SK-N-SH treated with all-trans-retinoic acid at 6 μM for 48 hours (cell line): Measurements from ENCODE around the gene TCEA2.

ENCODE experiments used
- SNAI2 ChIP-seq: fragments of 250-450 bp; sonication (Bioruptor Pico); IDR thresholded peaks from 2 replicates; pipeline ENCODE4 v1.5.0; 2020; ENCODE audit warnings: mild to moderate bottlenecking, moderate library complexity
- TF ChIP-seq, protein P1 (sequence below): fragments of 250-450 bp; sonication (Bioruptor Pico); IDR thresholded peaks from 2 replicates; pipeline ENCODE4 v1.5.1; 2021; ENCODE audit warnings: mild to moderate bottlenecking, moderate library complexity

DNA sequence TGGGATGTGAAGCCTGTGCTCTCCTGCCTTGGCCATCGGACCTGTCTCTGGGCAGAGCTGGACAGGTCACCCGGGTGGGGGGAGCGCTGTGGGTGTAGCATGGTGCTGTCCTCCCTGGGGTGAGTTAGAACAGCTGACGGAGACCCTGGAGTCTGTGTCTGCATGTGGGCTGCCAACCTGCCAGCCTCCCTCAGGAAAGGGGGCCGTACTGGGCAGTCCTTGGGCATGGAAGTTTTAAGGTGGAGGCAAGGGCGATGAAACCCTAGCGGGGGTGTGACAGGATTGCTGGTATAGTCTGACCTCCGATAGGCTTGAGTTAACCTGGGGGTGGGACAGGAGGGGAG, 16.0 kb upstream of the TCEA2 start:
- TF ChIP-seq, protein P1, sequence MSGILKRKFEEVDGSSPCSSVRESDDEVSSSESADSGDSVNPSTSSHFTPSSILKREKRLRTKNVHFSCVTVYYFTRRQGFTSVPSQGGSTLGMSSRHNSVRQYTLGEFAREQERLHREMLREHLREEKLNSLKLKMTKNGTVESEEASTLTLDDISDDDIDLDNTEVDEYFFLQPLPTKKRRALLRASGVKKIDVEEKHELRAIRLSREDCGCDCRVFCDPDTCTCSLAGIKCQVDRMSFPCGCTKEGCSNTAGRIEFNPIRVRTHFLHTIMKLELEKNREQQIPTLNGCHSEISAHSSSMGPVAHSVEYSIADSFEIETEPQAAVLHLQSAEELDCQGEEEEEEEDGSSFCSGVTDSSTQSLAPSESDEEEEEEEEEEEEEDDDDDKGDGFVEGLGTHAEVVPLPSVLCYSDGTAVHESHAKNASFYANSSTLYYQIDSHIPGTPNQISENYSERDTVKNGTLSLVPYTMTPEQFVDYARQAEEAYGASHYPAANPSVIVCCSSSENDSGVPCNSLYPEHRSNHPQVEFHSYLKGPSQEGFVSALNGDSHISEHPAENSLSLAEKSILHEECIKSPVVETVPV, result no peak
- no peak for TF ChIP-seq SNAI2 (CRISPR knock-in tag)
